OCI-LY1 (cell line): ENCODE measurements around the gene NEK1.

Experiments used
- H2AFZ ChIP-seq: fragments of 200-600 bp; sonication (generic), shearing (Covaris generic); 2 replicates; pipeline ENCODE4 v1.6.0; 2014; ENCODE audit warnings: antibody characterized with exemption, mild to moderate bottlenecking, low read length
- H3F3A ChIP-seq: fragments of 200-600 bp; sonication (generic), shearing (Covaris generic); 2 replicates; pipeline ENCODE4 v1.6.0; 2014; ENCODE audit warnings: mild to moderate bottlenecking, antibody characterized with exemption, low read length, moderate library complexity; ENCODE audit not compliant: insufficient read depth
- H3K27ac ChIP-seq: fragments of 200-600 bp; sonication (generic); 2 replicates; pipeline ENCODE4 v1.5.1; 2014; ENCODE audit warnings: low read length, mixed run types, mild to moderate bottlenecking, low read depth; ENCODE audit not compliant: poor library complexity, severe bottlenecking
- H3K27me3 ChIP-seq: fragments of 200-600 bp; sonication (generic); 2 replicates; pipeline ENCODE4 v1.6.0; 2014; ENCODE audit warnings: antibody characterized with exemption, mild to moderate bottlenecking, low read length, moderate library complexity; ENCODE audit not compliant: insufficient read depth
- H3K36me3 ChIP-seq: fragments of 200-600 bp; sonication (generic); 2 replicates; pipeline ENCODE4 v1.6.1; 2014; ENCODE audit warnings: mild to moderate bottlenecking, antibody characterized with exemption, low read length, moderate library complexity, mixed read lengths; ENCODE audit not compliant: insufficient read depth
- H3K4me1 ChIP-seq: fragments of 200-600 bp; sonication (generic); 2 replicates; pipeline ENCODE4 v1.5.1; 2014; ENCODE audit warnings: mild to moderate bottlenecking, low read length, moderate library complexity; ENCODE audit not compliant: insufficient read depth, severe bottlenecking
- H3K4me2 ChIP-seq: fragments of 200-600 bp; sonication (generic), shearing (Covaris generic); 2 replicates; pipeline ENCODE4 v1.6.1; 2014; ENCODE audit warnings: low read length
- H3K4me3 ChIP-seq: fragments of 200-600 bp; sonication (generic); 2 replicates; pipeline ENCODE4 v1.5.1; 2014; ENCODE audit warnings: low read length, low read depth, mild to moderate bottlenecking, mixed read lengths; ENCODE audit not compliant: poor library complexity, severe bottlenecking
- H3K79me2 ChIP-seq: fragments of 200-600 bp; shearing (Covaris generic); 2 replicates; pipeline ENCODE4 v1.6.1; 2016; ENCODE audit warnings: mixed run types, low read length, mixed read lengths; ENCODE audit not compliant: insufficient read depth
- H3K9ac ChIP-seq: fragments of 200-600 bp; sonication (generic), shearing (Covaris generic); 2 replicates; pipeline ENCODE4 v1.6.1; 2014; ENCODE audit warnings: mild to moderate bottlenecking, low read length, mixed read lengths
- H3K9me2 ChIP-seq: fragments of 200-600 bp; sonication (generic), shearing (Covaris generic); 2 replicates; pipeline ENCODE4 v1.6.1; 2014; ENCODE audit warnings: low read depth, mild to moderate bottlenecking, low read length, mixed read lengths
- H3K9me3 ChIP-seq: fragments of 200-600 bp; shearing (Covaris generic); 2 replicates; pipeline ENCODE4 v1.6.1; 2014; ENCODE audit warnings: low read length, mixed read lengths
- H4K20me1 ChIP-seq: fragments of 200-600 bp; sonication (generic), shearing (Covaris generic); 2 replicates; pipeline ENCODE4 v1.6.0; 2016; ENCODE audit warnings: mild to moderate bottlenecking, low read length; ENCODE audit not compliant: insufficient read depth
- CTCF ChIP-seq: fragments of 200-600 bp; sonication (generic), shearing (Covaris generic); IDR thresholded peaks from 2 replicates; pipeline ENCODE4 v1.5.1; 2017; ENCODE audit warnings: mild to moderate bottlenecking, antibody characterized with exemption, low read length, moderate library complexity, mixed read lengths
- EZH2 ChIP-seq: fragments of 200-600 bp; sonication (generic), shearing (Covaris generic); IDR thresholded peaks from 2 replicates; pipeline ENCODE4 v1.8.0; 2017; ENCODE audit warnings: borderline replicate concordance, mixed run types, mild to moderate bottlenecking, antibody characterized with exemption, low read length, moderate library complexity, mixed read lengths

NEK1 gene

GRCh38 chr4:169407217-169407845 is 205.1 kb downstream of the NEK1 start:
- Histone ChIP-seq H3K27ac (no peak overlapping the region), H3K4me3 (no peak overlapping the region), H3K9me2 (no peaks in the 10 kb centered on the region), H3K27me3 (no peaks in the 10 kb centered on the region), H3K36me3 (no peaks in the 10 kb centered on the region), H4K20me1 (no peaks in the 10 kb centered on the region), H3K4me2 (no peak overlapping the region), H3K79me2 (no peaks in the 10 kb centered on the region), H3K4me1 (no peaks in the 10 kb centered on the region), H3F3A (no peaks in the 10 kb centered on the region), H3K9ac (no peak overlapping the region), H3K9me3 (no peaks in the 10 kb centered on the region), H2AFZ (no peak overlapping the region)
- TF ChIP-seq EZH2 (no peak), CTCF (no peak)

GRCh38 chr4:169404960-169405359 is 207.4 kb downstream of the NEK1 start:
- H3K4me3 ChIP-seq = no peak overlapping the region
- H3K36me3 ChIP-seq = peaks cover 1% of the 10 kb centered on the region; the same call in 1 of the 2 replicates
- H3F3A ChIP-seq = no peaks in the 10 kb centered on the region
- H3K9me3 ChIP-seq = no peaks in the 10 kb centered on the region
- no peaks in the 10 kb centered on the region for H3K79me2 ChIP-seq
- no peak for TF ChIP-seq EZH2
- TF ChIP-seq CTCF = no peak
- no peaks in the 10 kb centered on the region for H3K9me2 ChIP-seq
- no peaks in the 10 kb centered on the region for H3K4me1 ChIP-seq
- H3K27me3 ChIP-seq = no peaks in the 10 kb centered on the region
- H3K27ac ChIP-seq = no peak overlapping the region
- no peak overlapping the region for H3K9ac ChIP-seq
- H2AFZ ChIP-seq = no peak overlapping the region
- no peaks in the 10 kb centered on the region for H4K20me1 ChIP-seq
- H3K4me2 ChIP-seq = no peak overlapping the region

- Histone ChIP-seq H3K27ac (no peak overlapping the region), H3K4me3 (no peak overlapping the region), H3F3A (no peaks in the 10 kb centered on the region), H3K4me1 (no peaks in the 10 kb centered on the region), H3K27me3 (no peaks in the 10 kb centered on the region), H3K79me2 (no peaks in the 10 kb centered on the region), H2AFZ (no peak overlapping the region), H3K36me3 (peaks cover 6% of the 10 kb centered on the region; the same call in 1 of the 2 replicates), H3K4me2 (no peak overlapping the region), H4K20me1 (no peaks in the 10 kb centered on the region), H3K9ac (no peak overlapping the region), H3K9me2 (no peaks in the 10 kb centered on the region), H3K9me3 (no peaks in the 10 kb centered on the region)
- no peak for TF ChIP-seq CTCF
- no peak for TF ChIP-seq EZH2
Observed at GRCh38 chr4:169400832-169401231, 211.6 kb downstream of the NEK1 start.
